Upper lobe of right lung (tissue), 1 donor: ENCODE results near the gene DNAJA2. TPM values are rescaled to one million over a fixed set of nuclear protein-coding genes. Genes with fewer than 3 reads are reported as not detected.
A peak's percentile ranks its signal among the peaks of the same experiment; 100 is the strongest.

Experiments
- ATAC-seq: fragments of 200-7000 bp; cut with Tn5 transposase; one replicate; pipeline ENCODE4 v1.9.1; 2020; ENCODE audit warnings: mild to moderate bottlenecking, moderate library complexity
- DNase-seq: peaks from one replicate; pipeline ENCODE4 v3.0.0-alpha.2; 2020
- H3K27ac ChIP-seq: fragments of 200-600 bp; one replicate; pipeline ENCODE4 v1.8.0; 2022
- H3K27me3 ChIP-seq: fragments of 200-600 bp; one replicate; pipeline ENCODE4 v1.8.0; 2022; ENCODE audit warnings: mild to moderate bottlenecking
- H3K36me3 ChIP-seq: fragments of 200-600 bp; one replicate; pipeline ENCODE4 v1.8.0; 2022
- H3K4me1 ChIP-seq: fragments of 200-600 bp; one replicate; pipeline ENCODE4 v1.8.0; 2022
- H3K4me3 ChIP-seq: fragments of 200-600 bp; one replicate; pipeline ENCODE4 v1.8.0; 2022; ENCODE audit warnings: mild to moderate bottlenecking
- H3K9me3 ChIP-seq: fragments of 200-600 bp; one replicate; pipeline ENCODE4 v1.8.0; 2022
- CTCF ChIP-seq: fragments of 200-600 bp; IDR thresholded peaks from one replicate; pipeline ENCODE4 v1.8.0; 2022; ENCODE audit warnings: antibody characterized with exemption
- intact Hi-C: fragments of 100-400 bp; cut with DNase I; formaldehyde crosslinking; loops from one replicate; pipeline ENCODE4 v1.11.0; 2022
- long read RNA-seq: library from polyadenylated mRNA; unstranded; transcript quantifications from one replicate; pipeline ENCODE4 v2.0.0, GENCODE V29; 2021
- total RNA-seq: library from RNA; stranded (reverse); fragmentation: NEBNext Ultra II Directional; extraction: Animal tissue kit (Norgen Biotek cat#: 25700); gene quantifications from one replicate; pipeline ENCODE4 v1.2.1, GENCODE V29; 2021
- donor health status: DM: no; HTN: yes; CAD: no; lungs with severe emphysema.

The DNAJA2 gene
- total RNA-seq = 43.4 TPM
- long read RNA-seq, transcript DNAJA2-201 (9 exons, 3,122 nt) = major isoform, 140 of 150 reads
- long read RNA-seq, partial matches to known transcripts = 3 of 150 reads
- long read RNA-seq, other reads (novel, unspliced or antisense) = 7 of 150 reads

GRCh38 chr16:46973207-46973995, at the start of gene DNAJA2:
Gene DNAJA2 (minus strand): TSS chr16:46973674. CDS start chr16:46973572, 102 bp downstream.
- H3K36me3 ChIP-seq = peaks cover 29% of the 10 kb centered on the region
- ATAC-seq (peak; percentile 99), DNase-seq (peak; percentile 97)
- peaks cover 30% of the 10 kb centered on the region for H3K4me1 ChIP-seq
- intact Hi-C loops = no loop called here
- no peaks in the 10 kb centered on the region for H3K27me3 ChIP-seq
- H3K27ac ChIP-seq = peak within 1 kb of the TSS; percentile 96
- H3K9me3 ChIP-seq = no peaks in the 10 kb centered on the region
- no peak for TF ChIP-seq CTCF
- H3K4me3 ChIP-seq = peak within 1 kb of the TSS; percentile 76

- peak; percentile 13 for TF ChIP-seq CTCF
- no peak for DNase-seq
- Histone ChIP-seq H3K4me3 (no peak overlapping the region), H3K9me3 (no peaks in the 10 kb centered on the region), H3K36me3 (no peaks in the 10 kb centered on the region), H3K4me1 (no peaks in the 10 kb centered on the region), H3K27ac (no peak overlapping the region), H3K27me3 (no peaks in the 10 kb centered on the region)
- intact Hi-C loops = no loop called here
- ATAC-seq = no peak
Measured at GRCh38 chr16:47019568-47019967, 46.1 kb upstream of the DNAJA2 start.

GRCh38 chr16:47018223-47018891, 44.9 kb upstream of the DNAJA2 start:
- peak; percentile 79 for ATAC-seq

GRCh38 chr16:47017636-47018035, 44.2 kb upstream of the DNAJA2 start:
- H3K27me3 ChIP-seq = no peaks in the 10 kb centered on the region
- no peaks in the 10 kb centered on the region for H3K36me3 ChIP-seq
- H3K4me3 ChIP-seq = no peak overlapping the region
- intact Hi-C loops = no loop called here
- DNase-seq (no peak), ATAC-seq (no peak)
- TF ChIP-seq CTCF = no peak
- no peaks in the 10 kb centered on the region for H3K4me1 ChIP-seq
- no peaks in the 10 kb centered on the region for H3K9me3 ChIP-seq
- H3K27ac ChIP-seq = no peak overlapping the region

More at GRCh38 chr16:47018223-47018891, 44.9 kb upstream of the DNAJA2 start:
- intact Hi-C loops = no loop called here
- no peak for DNase-seq
- Histone ChIP-seq H3K27ac (no peak overlapping the region), H3K4me1 (no peaks in the 10 kb centered on the region), H3K4me3 (no peak overlapping the region), H3K9me3 (no peaks in the 10 kb centered on the region), H3K27me3 (no peaks in the 10 kb centered on the region), H3K36me3 (no peaks in the 10 kb centered on the region)
- TF ChIP-seq CTCF = peak; percentile 32

GRCh38 chr16:47016700-47017133, 43.2 kb upstream of the DNAJA2 start:
- H3K36me3 ChIP-seq = no peaks in the 10 kb centered on the region
- H3K4me1 ChIP-seq = no peaks in the 10 kb centered on the region
- no peak for TF ChIP-seq CTCF
- ATAC-seq (peak; percentile 94), DNase-seq (no peak)
- H3K27me3 ChIP-seq = no peaks in the 10 kb centered on the region
- H3K4me3 ChIP-seq = no peak overlapping the region
- H3K9me3 ChIP-seq = no peaks in the 10 kb centered on the region
- no peak overlapping the region for H3K27ac ChIP-seq
- intact Hi-C loops = no loop called here
